HEK293 (cell line): ENCODE results near the gene IGSF9B.

ENCODE experiments used
- SETDB1 ChIP-seq: IDR thresholded peaks from one replicate; pipeline ENCODE4 v1.6.1; 2017; ENCODE audit warnings: mild to moderate bottlenecking, low read length, moderate library complexity, mixed read lengths; ENCODE audit not compliant: insufficient read length
- ZBTB17 ChIP-seq: fragments of 450-650 bp; formaldehyde crosslinking; IDR thresholded peaks from 2 replicates; pipeline ENCODE4 v1.5.1; 2016; ENCODE audit warnings: missing biosample characterization, missing genetic modification characterization
- ZNF223 ChIP-seq: fragments of 450-650 bp; formaldehyde crosslinking; IDR thresholded peaks from 2 replicates; pipeline ENCODE4 v1.5.1; 2016; ENCODE audit warnings: missing biosample characterization, missing genetic modification characterization
- ZNF704 ChIP-seq: fragments of 450-650 bp; formaldehyde crosslinking; IDR thresholded peaks from 2 replicates; pipeline ENCODE4 v1.5.1; 2016; ENCODE audit warnings: missing biosample characterization, missing genetic modification characterization
- ZNF776 ChIP-seq: fragments of 450-650 bp; formaldehyde crosslinking; IDR thresholded peaks from 2 replicates; pipeline ENCODE4 v1.5.0; 2017; ENCODE audit warnings: missing biosample characterization, missing genetic modification characterization, borderline replicate concordance
- ZNF777 ChIP-seq: fragments of 450-650 bp; formaldehyde crosslinking; IDR thresholded peaks from 2 replicates; pipeline ENCODE4 v1.5.1; 2017; ENCODE audit warnings: missing biosample characterization, missing genetic modification characterization, borderline replicate concordance
- TF ChIP-seq, protein P1 (sequence below): fragments of 450-650 bp; formaldehyde crosslinking; IDR thresholded peaks from 2 replicates; pipeline ENCODE4 v1.5.1; 2016; ENCODE audit warnings: missing biosample characterization, missing genetic modification characterization
- TF ChIP-seq, protein P2 (sequence below): fragments of 450-650 bp; formaldehyde crosslinking; IDR thresholded peaks from 2 replicates; pipeline ENCODE4 v1.5.1; 2016; ENCODE audit warnings: missing biosample characterization, missing genetic modification characterization
- TF ChIP-seq, protein P3 (sequence below): fragments of 450-650 bp; formaldehyde crosslinking; IDR thresholded peaks from 2 replicates; pipeline ENCODE4 v1.5.1; 2016; ENCODE audit warnings: missing biosample characterization, missing genetic modification characterization, borderline replicate concordance

GRCh38 chr11:133969112-133969511 lies 12.3 kb upstream of the IGSF9B start:
- TF ChIP-seq, protein P1, sequence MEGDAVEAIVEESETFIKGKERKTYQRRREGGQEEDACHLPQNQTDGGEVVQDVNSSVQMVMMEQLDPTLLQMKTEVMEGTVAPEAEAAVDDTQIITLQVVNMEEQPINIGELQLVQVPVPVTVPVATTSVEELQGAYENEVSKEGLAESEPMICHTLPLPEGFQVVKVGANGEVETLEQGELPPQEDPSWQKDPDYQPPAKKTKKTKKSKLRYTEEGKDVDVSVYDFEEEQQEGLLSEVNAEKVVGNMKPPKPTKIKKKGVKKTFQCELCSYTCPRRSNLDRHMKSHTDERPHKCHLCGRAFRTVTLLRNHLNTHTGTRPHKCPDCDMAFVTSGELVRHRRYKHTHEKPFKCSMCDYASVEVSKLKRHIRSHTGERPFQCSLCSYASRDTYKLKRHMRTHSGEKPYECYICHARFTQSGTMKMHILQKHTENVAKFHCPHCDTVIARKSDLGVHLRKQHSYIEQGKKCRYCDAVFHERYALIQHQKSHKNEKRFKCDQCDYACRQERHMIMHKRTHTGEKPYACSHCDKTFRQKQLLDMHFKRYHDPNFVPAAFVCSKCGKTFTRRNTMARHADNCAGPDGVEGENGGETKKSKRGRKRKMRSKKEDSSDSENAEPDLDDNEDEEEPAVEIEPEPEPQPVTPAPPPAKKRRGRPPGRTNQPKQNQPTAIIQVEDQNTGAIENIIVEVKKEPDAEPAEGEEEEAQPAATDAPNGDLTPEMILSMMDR (tag by site-specific recombination), result no peak
- TF ChIP-seq ZNF777 (tag by site-specific recombination), result no peak
- TF ChIP-seq SETDB1, result no peak
- TF ChIP-seq, protein P2, sequence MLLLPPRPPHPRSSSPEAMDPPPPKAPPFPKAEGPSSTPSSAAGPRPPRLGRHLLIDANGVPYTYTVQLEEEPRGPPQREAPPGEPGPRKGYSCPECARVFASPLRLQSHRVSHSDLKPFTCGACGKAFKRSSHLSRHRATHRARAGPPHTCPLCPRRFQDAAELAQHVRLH, result no peak
- TF ChIP-seq ZBTB17 (tag by site-specific recombination), result no peak
- TF ChIP-seq ZNF223 (tag by site-specific recombination), result no peak
- TF ChIP-seq ZNF704 (tag by site-specific recombination), result no peak
- TF ChIP-seq, protein P3, sequence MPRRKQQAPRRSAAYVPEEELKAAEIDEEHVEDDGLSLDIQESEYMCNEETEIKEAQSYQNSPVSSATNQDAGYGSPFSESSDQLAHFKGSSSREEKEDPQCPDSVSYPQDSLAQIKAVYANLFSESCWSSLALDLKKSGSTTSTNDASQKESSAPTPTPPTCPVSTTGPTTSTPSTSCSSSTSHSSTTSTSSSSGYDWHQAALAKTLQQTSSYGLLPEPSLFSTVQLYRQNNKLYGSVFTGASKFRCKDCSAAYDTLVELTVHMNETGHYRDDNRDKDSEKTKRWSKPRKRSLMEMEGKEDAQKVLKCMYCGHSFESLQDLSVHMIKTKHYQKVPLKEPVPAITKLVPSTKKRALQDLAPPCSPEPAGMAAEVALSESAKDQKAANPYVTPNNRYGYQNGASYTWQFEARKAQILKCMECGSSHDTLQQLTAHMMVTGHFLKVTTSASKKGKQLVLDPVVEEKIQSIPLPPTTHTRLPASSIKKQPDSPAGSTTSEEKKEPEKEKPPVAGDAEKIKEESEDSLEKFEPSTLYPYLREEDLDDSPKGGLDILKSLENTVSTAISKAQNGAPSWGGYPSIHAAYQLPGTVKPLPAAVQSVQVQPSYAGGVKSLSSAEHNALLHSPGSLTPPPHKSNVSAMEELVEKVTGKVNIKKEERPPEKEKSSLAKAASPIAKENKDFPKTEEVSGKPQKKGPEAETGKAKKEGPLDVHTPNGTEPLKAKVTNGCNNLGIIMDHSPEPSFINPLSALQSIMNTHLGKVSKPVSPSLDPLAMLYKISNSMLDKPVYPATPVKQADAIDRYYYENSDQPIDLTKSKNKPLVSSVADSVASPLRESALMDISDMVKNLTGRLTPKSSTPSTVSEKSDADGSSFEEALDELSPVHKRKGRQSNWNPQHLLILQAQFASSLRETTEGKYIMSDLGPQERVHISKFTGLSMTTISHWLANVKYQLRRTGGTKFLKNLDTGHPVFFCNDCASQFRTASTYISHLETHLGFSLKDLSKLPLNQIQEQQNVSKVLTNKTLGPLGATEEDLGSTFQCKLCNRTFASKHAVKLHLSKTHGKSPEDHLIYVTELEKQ (tag by site-specific recombination), result no peak
- TF ChIP-seq ZNF776 (tag by site-specific recombination), result no peak
